ENCODE measurements around the gene KCNT2.

GRCh38 chr1:196638466-196638865 lies 30.2 kb upstream of the KCNT2 start:
- TF ChIP-seq ZNF274 (IDR thresholded peaks at IDR 0.05; ENCODE audit: low read depth, low read length), result no peak
- no peak for TF ChIP-seq SUZ12 (IDR thresholded peaks at IDR 0.05; ENCODE audit: extremely low read depth, insufficient read depth, insufficient read length)
- TF ChIP-seq YY1 (IDR thresholded peaks at IDR 0.05; ENCODE audit: insufficient read depth, insufficient read length), result no peak

All from NT2/D1 (cell line).